ENCODE measurements around the gene PDE2A. TPM values are rescaled to one million over a fixed set of nuclear protein-coding genes. Genes with fewer than 3 reads are reported as not detected.

PDE2A gene
- polyA plus RNA-seq, 2 of the 4 experiments (the other 2 are of a cell fraction): 0.62 to 1.5 TPM

- Histone ChIP-seq H3K9me3 (no peaks in the 10 kb centered on the region), H3K27ac (no peak overlapping the region), H3K4me3 (no peak overlapping the region), H3K4me2 (no peak overlapping the region), H3K4me1 (0 out of 3 replicates have a peak, but pooled peaks cover 3% of the 10 kb centered on the region)
- WGBS (ENCODE audit: missing lambda C conversion rate): 68% methylated on average over 10 of the region's 11 CpGs
- ChIA-PET CTCF (interaction anchor here (0.9 to 11.0 kb wide), 4 partner anchors 8 to 27 kb away, joined by 3 to 93 read pairs (median 5); no protein-coding TSS in a partner anchor), POLR2A (no interaction called here)
- DNase-seq (ENCODE audit: low read depth in 1 of 2, low spot score in 1 of 2) (no peak), ATAC-seq (peak in 1 of 2 experiments; percentile 38; a peak in 3 of 6 replicates), FAIRE-seq (no peak)
- TF ChIP-seq, protein P1, sequence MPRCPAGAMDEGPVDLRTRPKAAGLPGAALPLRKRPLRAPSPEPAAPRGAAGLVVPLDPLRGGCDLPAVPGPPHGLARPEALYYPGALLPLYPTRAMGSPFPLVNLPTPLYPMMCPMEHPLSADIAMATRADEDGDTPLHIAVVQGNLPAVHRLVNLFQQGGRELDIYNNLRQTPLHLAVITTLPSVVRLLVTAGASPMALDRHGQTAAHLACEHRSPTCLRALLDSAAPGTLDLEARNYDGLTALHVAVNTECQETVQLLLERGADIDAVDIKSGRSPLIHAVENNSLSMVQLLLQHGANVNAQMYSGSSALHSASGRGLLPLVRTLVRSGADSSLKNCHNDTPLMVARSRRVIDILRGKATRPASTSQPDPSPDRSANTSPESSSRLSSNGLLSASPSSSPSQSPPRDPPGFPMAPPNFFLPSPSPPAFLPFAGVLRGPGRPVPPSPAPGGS (IDR thresholded peaks at IDR 0.05): no peak
- TF ChIP-seq MYC (IDR thresholded peaks at IDR 0.05; ENCODE audit: borderline replicate concordance, low read length) (no peak), NFE2L2 (conservative IDR thresholded peaks at IDR 0.05; ENCODE audit: low read length) (no peak), NR3C1 (IDR thresholded peaks at IDR 0.05) (no peak), KDM1A (IDR thresholded peaks at IDR 0.05; ENCODE audit: low read depth) (no peak), KDM5A (IDR thresholded peaks at IDR 0.05) (no peak)
- TF ChIP-seq, protein P2, sequence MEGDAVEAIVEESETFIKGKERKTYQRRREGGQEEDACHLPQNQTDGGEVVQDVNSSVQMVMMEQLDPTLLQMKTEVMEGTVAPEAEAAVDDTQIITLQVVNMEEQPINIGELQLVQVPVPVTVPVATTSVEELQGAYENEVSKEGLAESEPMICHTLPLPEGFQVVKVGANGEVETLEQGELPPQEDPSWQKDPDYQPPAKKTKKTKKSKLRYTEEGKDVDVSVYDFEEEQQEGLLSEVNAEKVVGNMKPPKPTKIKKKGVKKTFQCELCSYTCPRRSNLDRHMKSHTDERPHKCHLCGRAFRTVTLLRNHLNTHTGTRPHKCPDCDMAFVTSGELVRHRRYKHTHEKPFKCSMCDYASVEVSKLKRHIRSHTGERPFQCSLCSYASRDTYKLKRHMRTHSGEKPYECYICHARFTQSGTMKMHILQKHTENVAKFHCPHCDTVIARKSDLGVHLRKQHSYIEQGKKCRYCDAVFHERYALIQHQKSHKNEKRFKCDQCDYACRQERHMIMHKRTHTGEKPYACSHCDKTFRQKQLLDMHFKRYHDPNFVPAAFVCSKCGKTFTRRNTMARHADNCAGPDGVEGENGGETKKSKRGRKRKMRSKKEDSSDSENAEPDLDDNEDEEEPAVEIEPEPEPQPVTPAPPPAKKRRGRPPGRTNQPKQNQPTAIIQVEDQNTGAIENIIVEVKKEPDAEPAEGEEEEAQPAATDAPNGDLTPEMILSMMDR (IDR thresholded peaks at IDR 0.05): no peak
Measured at GRCh38 chr11:72617080-72617762, 57.0 kb downstream of the PDE2A start.

GRCh38 chr11:72616655-72617054 is 57.6 kb downstream of the PDE2A start:
- WGBS (ENCODE audit: missing lambda C conversion rate): 80% methylated on average over 1 of the region's 4 CpGs
- H3K27ac ChIP-seq: no peak overlapping the region
- H3K4me2 ChIP-seq: no peak overlapping the region
- CTCF ChIA-PET: interaction anchor here (1.4 to 11.0 kb wide), 3 partner anchors 16 to 27 kb away, joined by 3 to 93 read pairs (median 6); no protein-coding TSS in a partner anchor
- TF ChIP-seq ZFP36 (IDR thresholded peaks at IDR 0.05; ENCODE audit: borderline replicate concordance, partially characterized antibody) (peak; percentile 28), POLR2A (IDR thresholded peaks at IDR 0.05; ENCODE audit: low read length) (no peak)
- H3K9me3 ChIP-seq: no peaks in the 10 kb centered on the region
- no peak overlapping the region for H3K4me3 ChIP-seq
- FAIRE-seq (no peak), ATAC-seq (no peak), DNase-seq (ENCODE audit: low read depth in 1 of 2, low spot score in 1 of 2) (no peak)
- POLR2A ChIA-PET: no interaction called here
- 0 out of 3 replicates have a peak, but pooled peaks cover 3% of the 10 kb centered on the region for H3K4me1 ChIP-seq

- no peaks in the 10 kb centered on the region for H3K9me3 ChIP-seq
- H3K27ac ChIP-seq: no peak overlapping the region
- no peak overlapping the region for H3K4me3 ChIP-seq
- H3K4me1 ChIP-seq: 0 out of 3 replicates have a peak, but pooled peaks cover 3% of the 10 kb centered on the region
- TF ChIP-seq RAD21 (conservative IDR thresholded peaks at IDR 0.05 in 1 of 2, IDR thresholded peaks at IDR 0.05 in 1 of 2): no peak
- no peak for DNase-seq (ENCODE audit: low read depth in 1 of 2, low spot score in 1 of 2)
- no peak for FAIRE-seq
- ChIA-PET POLR2A (no interaction called here), CTCF (interaction anchor here (0.7 to 11.0 kb wide), 6 partner anchors 15 to 168 kb away, joined by 3 to 93 read pairs (median 4); no protein-coding TSS in a partner anchor)
- H3K4me2 ChIP-seq: no peak overlapping the region
- WGBS (ENCODE audit: missing lambda C conversion rate): 29% methylated on average over 3 of the region's 3 CpGs
- ATAC-seq: no peak
Measured at GRCh38 chr11:72615329-72615728, 58.9 kb downstream of the PDE2A start.

- H3K27ac ChIP-seq: no peak overlapping the region
- ChIA-PET CTCF (interaction anchor here (0.9 to 11.0 kb wide), 3 partner anchors 14 to 19 kb away, joined by 3 to 93 read pairs (median 4); no protein-coding TSS in a partner anchor), POLR2A (no interaction called here)
- no peak for TF ChIP-seq CBX8 (IDR thresholded peaks at IDR 0.05)
- no peak for TF ChIP-seq EHF (CRISPR knock-in tag; IDR thresholded peaks at IDR 0.05)
- TF ChIP-seq KDM5A (IDR thresholded peaks at IDR 0.05): no peak
- TF ChIP-seq EHMT2 (IDR thresholded peaks at IDR 0.05; ENCODE audit: low read depth): no peak
- TF ChIP-seq NR3C1 (IDR thresholded peaks at IDR 0.05): no peak
- TF ChIP-seq BHLHE40 (IDR thresholded peaks at IDR 0.05; ENCODE audit: low read depth, low read length): no peak
- no peak for TF ChIP-seq KDM1A (IDR thresholded peaks at IDR 0.05; ENCODE audit: low read depth)
- TF ChIP-seq, protein P2 (IDR thresholded peaks at IDR 0.05): no peak
- TF ChIP-seq RNF2 (IDR thresholded peaks at IDR 0.05; ENCODE audit: borderline replicate concordance, low read depth): no peak
- no peak for TF ChIP-seq MAZ (IDR thresholded peaks at IDR 0.05; ENCODE audit: borderline replicate concordance, low read depth, low read length)
- TF ChIP-seq CHD4 (IDR thresholded peaks at IDR 0.05; ENCODE audit: borderline replicate concordance): no peak
- TF ChIP-seq, protein P3, sequence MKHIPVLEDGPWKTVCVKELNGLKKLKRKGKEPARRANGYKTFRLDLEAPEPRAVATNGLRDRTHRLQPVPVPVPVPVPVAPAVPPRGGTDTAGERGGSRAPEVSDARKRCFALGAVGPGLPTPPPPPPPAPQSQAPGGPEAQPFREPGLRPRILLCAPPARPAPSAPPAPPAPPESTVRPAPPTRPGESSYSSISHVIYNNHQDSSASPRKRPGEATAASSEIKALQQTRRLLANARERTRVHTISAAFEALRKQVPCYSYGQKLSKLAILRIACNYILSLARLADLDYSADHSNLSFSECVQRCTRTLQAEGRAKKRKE (CRISPR knock-in tag; IDR thresholded peaks at IDR 0.05; ENCODE audit: low read depth): no peak
- TF ChIP-seq, protein P4, sequence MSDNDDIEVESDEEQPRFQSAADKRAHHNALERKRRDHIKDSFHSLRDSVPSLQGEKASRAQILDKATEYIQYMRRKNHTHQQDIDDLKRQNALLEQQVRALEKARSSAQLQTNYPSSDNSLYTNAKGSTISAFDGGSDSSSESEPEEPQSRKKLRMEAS (IDR thresholded peaks at IDR 0.05): no peak
- H3K4me2 ChIP-seq: no peak overlapping the region
- no peak for FAIRE-seq
- 0 out of 3 replicates have a peak, but pooled peaks cover 3% of the 10 kb centered on the region for H3K4me1 ChIP-seq
- no peaks in the 10 kb centered on the region for H3K9me3 ChIP-seq
- no peak overlapping the region for H3K4me3 ChIP-seq
- no peak for ATAC-seq
- DNase-seq (ENCODE audit: low read depth in 1 of 2, low spot score in 1 of 2): no peak
- WGBS (ENCODE audit: missing lambda C conversion rate): 5% methylated on average over 6 of the region's 6 CpGs
Measured at GRCh38 chr11:72614381-72614780, 59.8 kb downstream of the PDE2A start.

Measured in A549 (cell line).